NCI-H2107 (cell line): ENCODE results near the gene SUPT3H.

Experiments
- DNase-seq: peaks from one replicate; lab custom pipeline; 2025; lab: John Stamatoyannopoulos, UW

SUPT3H gene

DNA sequence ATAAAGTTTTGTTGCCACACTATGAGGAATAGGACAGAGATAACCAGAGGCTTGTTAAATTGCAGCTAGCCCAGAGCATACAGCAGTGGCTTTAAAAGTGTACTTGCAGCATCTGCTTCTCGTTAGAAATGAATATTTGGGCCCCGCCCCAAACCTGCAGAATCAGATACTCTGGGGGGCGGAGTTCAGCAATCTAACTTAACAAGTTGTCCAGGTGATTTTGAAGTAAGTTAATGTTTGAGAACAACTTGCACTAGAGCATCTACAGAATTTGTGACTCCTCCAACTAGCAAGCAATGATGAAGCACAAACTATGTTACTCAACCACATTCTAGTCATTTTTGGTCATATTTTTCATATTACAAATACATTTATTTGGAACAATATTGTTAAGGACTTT, 10.6 kb upstream of the SUPT3H start:
- no peak for DNase-seq

- DNase-seq: no peak
Measured at GRCh38 chr6:45387236-45387635, 9.5 kb upstream of the SUPT3H start.

DNA sequence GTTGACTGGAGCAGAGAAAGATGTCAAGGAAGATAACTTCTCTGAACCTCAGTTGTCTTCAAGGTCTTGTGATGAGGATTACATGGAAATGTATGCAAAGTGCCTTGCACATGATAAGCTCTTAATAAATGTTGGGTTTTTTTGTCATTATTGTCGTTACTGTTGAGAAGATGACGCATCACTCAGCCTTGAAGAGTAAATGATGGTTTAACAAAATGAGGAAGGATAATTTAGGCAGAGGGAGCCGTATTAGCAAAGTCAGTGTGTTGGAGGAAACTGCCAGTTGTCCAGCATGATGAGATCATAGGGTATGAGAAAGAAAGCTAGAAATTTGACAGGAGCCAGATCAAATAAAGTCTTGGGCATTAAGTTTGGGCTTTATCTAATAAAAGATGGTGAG, 8.8 kb upstream of the SUPT3H start:
- no peak for DNase-seq

DNA sequence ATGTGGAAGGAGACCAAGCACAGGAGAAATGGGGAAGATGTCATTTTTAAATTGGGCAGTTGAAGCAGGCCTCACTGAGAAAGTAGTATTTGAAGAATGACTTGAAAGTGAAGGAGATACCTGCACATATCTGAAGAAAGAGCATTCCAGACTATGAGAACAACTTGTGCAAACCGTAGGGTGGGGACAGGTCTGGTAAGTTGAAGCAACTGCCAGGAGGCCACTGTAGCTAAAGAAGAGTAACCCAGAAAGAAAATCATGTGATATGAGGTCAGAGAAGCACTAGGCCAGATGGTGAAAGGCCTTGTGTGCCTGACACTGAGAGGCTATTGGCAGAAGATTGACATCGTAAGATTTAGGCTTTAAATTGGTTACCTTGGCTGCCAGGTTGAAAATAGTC, 4.7 kb upstream of the SUPT3H start:
- DNase-seq: no peak

GRCh38 chr6:45378334-45378926, 696 bp upstream of the SUPT3H start:
- DNase-seq: no peak

DNA sequence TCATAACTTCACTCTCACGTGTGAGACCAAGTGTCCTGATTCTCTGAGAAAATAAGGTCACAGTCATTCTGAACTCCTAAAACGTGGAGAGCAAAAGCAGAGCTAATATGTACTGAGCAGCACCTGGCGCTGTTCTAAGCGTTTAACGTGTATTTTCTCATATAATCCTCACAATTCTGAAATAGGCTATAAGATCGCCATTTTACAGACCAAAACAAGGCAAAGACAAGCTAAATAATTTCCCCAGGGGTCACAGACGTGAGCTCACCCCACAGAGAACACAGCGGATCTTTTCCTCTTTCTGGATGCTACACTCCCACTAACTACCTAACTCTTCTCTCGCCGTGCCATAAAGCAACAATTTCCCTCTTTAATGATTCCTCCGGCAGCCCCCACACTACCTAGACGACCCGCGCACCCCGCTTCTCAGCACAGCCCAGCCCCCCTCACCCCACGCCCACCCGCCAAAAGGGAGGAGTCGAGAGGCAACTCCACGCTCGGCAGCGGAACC, 636 bp downstream of the SUPT3H start:
- DNase-seq: no peak

DNA sequence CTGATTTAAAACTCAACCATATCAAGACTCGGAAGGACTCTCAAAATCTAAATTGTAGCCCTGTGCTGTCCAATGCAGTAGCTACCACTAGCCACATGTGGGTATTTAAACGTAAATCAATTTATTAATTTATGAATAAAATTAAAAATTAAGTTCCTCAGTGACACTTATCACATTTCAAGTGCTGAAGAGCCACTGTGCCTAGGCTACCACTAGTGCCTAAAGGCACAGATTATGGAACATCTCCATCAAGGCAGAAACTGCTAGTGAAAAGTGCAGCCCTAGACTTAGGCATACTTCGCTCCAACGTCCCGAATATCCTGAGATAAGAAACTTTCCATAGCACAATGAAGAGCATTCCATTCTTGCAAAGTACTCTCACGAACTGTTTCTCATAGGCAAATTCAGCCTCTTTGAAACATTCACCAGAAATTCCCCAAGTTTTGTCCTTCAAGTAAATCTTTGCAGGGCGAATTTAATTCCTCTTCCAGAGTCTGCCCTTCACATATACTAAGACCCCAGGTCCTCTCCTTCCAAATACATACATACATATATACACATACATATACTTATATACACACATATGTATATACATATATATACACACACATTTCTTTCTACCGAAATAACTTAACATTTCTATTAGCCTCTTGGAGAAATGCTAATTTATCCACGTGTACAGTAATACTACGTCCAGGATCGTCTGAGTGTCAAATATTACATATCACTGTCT, 1.3 kb downstream of the SUPT3H start:
- no peak for DNase-seq

DNA sequence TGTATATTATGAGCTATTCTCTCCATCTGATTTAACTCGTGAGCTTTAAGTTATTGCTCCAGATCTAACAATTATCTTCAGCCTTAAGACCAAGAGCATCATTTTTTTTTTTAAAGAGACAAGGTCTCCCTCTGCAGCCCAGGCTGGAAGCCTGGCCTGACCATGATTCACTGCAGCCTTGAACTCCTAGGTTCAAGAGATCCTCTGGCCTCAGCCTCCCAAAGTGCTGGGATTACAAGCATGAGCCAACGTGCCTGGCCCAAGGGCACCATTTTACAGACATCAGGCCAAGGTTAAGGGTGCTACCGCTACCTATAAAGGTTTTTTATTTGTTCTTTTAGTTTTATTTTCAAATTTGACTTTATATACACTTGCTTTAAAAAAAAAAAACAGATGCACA, 2.3 kb downstream of the SUPT3H start:
- no peak for DNase-seq

DNA sequence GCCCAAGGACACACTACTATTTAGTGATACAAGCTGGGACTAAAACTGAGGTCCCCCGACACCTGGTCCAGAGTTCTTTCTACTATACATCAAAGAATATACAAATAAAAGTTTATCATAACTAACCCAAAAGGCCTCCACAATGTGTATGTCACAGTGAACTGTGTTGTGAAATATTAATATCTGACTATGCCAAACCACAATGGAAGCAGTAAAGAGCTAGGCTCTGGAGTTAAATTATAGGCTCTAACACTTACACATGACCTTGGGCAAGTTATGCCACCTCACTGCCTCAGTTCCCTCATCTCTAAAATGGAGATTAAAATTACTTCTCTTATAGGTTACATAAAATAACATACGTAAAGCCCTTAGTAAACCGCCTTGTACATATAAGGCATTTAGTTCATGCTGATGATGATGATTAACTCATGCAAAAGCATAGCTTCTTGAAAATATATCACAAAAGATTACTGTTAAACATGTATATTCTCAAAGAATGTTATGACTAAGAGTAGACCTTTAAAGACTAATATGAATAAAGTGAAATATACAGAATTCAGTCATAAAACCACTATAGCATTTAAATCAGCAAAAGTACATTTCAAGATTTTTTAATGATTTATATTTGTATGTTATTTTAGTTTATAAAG, 5.7 kb downstream of the SUPT3H start:
- DNase-seq: no peak

- DNase-seq: no peak
Measured at GRCh38 chr6:45369870-45370269, 7.9 kb downstream of the SUPT3H start.

GRCh38 chr6:45367999-45368398, 9.7 kb downstream of the SUPT3H start:
- no peak for DNase-seq

DNA sequence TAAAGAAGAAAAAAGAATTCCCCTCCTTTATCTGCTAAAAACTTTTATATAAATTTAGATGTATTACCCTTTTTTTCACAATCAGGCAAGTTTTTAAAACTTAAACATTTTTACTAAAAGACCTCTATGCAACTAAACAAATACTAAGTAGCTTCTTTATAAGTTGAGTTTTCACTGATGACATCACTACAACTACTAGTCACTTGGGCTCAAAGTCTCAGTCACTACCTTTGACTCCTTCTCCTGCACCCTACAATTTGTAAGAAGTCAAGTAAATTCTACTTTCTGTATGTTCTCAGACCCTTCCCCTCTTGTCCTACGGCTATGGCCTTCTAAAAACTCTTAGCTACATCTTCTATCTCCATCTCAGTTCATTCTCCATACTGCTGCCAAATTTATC, 11.2 kb downstream of the SUPT3H start:
- DNase-seq: no peak

DNA sequence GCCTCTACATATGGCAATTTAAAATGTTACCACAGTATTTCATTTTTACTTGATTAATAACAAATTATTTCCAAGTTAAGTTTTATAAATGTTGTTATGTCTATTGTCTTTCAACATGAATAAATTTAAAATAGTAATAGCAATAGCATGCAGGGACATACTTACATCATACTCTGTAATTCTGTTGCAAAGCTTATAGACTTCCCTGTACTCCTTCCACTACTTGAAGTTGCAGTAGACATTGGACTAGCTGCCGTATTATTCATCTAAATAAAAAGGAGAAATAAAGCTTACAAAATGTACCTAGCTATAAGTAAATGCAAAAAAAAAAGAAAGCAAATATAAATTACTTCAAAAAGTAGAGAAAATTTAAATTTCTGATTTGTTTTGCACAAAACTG, 12.7 kb downstream of the SUPT3H start:
- no peak for DNase-seq

DNA sequence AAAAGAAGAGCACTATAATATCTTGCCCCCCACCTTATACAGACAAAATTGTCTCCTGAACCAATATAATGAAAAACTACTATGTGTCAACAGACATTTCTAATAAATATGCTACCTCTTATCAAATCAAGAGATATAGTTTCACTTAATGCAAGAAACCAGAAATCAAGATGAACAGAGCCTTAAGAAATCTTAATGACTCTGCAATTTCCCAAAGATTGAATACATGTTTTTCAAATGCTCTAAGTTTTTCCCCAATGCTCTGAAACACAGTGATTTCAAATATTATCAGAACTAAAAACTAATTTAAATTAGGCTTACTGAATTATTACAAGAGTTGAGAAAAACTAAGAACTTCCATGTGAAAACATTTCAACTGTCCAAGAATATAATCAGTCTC, 13.3 kb downstream of the SUPT3H start:
- DNase-seq: no peak

- no peak for DNase-seq
Measured at GRCh38 chr6:45353654-45354053, 24.1 kb downstream of the SUPT3H start.

DNA sequence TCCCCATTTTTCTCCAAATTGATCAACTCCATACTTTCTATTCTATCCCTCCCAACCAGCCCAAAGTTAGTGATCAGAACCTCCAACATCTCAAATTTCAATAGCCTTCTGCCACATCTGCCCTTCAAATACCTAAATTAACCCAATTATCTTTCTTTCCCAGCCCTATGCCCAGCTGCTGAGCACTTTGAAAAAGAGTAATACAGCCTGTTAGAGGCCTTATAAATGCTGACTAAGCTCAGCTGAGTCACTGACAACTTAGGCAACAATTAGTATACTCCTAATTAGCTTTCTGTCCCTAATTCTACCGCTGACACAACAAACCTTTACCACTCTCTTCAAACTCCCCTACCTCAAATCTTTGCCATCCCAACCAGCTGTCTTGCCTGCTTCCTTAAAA, 26.1 kb downstream of the SUPT3H start:
- DNase-seq: no peak

DNA sequence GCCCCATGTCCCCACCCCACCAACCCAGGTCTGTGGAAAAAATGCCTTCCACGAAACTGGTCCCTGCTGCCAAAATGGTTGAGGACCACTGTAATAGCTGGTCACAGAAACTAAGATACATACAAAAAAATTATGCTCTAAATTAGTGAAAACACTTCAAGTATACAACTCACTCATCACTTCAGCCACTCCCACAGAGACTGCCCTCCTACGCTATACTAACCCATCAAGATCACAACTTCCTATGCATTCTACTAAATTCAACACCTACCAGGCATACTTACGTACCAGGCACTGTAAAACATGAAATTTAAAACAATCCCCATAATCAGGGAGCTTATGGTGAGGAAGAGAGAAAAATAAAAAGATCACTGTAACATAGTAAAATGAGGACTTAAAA, 26.7 kb downstream of the SUPT3H start:
- DNase-seq: no peak

- no peak for DNase-seq
Measured at GRCh38 chr6:45350186-45350710, 27.5 kb downstream of the SUPT3H start.

GRCh38 chr6:45344900-45345299, 32.8 kb downstream of the SUPT3H start:
- DNase-seq: no peak

- no peak for DNase-seq
Measured at GRCh38 chr6:45328523-45328922, 49.2 kb downstream of the SUPT3H start.

- DNase-seq: no peak
Measured at GRCh38 chr6:45327956-45328522, 49.7 kb downstream of the SUPT3H start, which contains the start of gene RUNX2. TSS of gene RUNX2 (plus strand) at chr6:45328330. CDS start at chr6:45328727, 397 bp downstream.

- DNase-seq: no peak
Measured at GRCh38 chr6:45326698-45327417, 50.9 kb downstream of the SUPT3H start.
